ENCODE results near the gene SPATA13. TPM values are rescaled to one million over a fixed set of nuclear protein-coding genes. Genes with fewer than 3 reads are reported as not detected.

SPATA13 gene
- total and polyA plus RNA-seq, 4 donors, result 10.5 to 36.7 (median 20.1) TPM

DNA sequence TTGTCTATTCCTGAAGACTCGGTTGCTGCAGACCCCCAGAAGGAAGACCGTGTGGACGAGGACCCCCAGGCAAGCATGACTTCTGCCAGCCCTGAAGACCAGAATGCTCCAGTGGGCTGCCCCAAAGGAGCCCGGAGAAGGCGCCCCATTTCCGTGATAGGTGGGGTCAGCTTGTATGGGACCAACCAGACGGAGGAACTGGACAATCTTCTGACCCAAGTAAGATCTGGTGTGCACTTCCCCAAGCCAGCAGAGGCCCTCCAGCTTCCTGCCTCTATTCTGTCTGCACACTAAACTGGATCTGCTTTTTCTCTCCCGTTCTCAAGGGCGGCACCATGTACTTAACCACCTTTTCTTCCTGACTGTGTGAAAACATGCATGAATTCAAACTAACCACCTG is 89.1 kb downstream of the SPATA13 start:
- Histone ChIP-seq H3K36me3 (ENCODE audit: control insufficient read depth in 4 of 4, insufficient read depth in 4 of 4, low read length in 4 of 4) (peaks cover 0 to 11% (median 2%) of the 10 kb centered on the region in 4 donors), H3K4me3 (no peak overlapping the region), H3K27ac (ENCODE audit: low read depth in 1 of 2, low read length in 1 of 2) (no peak overlapping the region), H3K4me1 (ENCODE audit: control insufficient read depth in 5 of 5, insufficient read depth in 5 of 5, low read length in 5 of 5) (peaks cover 0 to 12% (median 0%) of the 10 kb centered on the region in 5 donors), H3K9me3 (ENCODE audit: control insufficient read depth in 4 of 4, insufficient read depth in 3 of 4, low read length in 3 of 4) (no peaks in the 10 kb centered on the region), H3K9ac (ENCODE audit: insufficient read depth in 1 of 2, low read length in 2 of 2) (no peak overlapping the region), H3K27me3 (ENCODE audit: control insufficient read depth in 3 of 3, insufficient read depth in 3 of 3, low read length in 2 of 3) (no peaks in the 10 kb centered on the region)
- ATAC-seq (ENCODE audit: insufficient read depth, low FRiP score) (no peak), DNase-seq (no peak)
- WGBS, 2 donors, result 71 to 88% methylated on average over 9 of the region's 9 CpGs
- TF ChIP-seq, protein P1, sequence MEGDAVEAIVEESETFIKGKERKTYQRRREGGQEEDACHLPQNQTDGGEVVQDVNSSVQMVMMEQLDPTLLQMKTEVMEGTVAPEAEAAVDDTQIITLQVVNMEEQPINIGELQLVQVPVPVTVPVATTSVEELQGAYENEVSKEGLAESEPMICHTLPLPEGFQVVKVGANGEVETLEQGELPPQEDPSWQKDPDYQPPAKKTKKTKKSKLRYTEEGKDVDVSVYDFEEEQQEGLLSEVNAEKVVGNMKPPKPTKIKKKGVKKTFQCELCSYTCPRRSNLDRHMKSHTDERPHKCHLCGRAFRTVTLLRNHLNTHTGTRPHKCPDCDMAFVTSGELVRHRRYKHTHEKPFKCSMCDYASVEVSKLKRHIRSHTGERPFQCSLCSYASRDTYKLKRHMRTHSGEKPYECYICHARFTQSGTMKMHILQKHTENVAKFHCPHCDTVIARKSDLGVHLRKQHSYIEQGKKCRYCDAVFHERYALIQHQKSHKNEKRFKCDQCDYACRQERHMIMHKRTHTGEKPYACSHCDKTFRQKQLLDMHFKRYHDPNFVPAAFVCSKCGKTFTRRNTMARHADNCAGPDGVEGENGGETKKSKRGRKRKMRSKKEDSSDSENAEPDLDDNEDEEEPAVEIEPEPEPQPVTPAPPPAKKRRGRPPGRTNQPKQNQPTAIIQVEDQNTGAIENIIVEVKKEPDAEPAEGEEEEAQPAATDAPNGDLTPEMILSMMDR (IDR thresholded peaks at IDR 0.05; ENCODE audit: control extremely low read depth, extremely low read depth), result no peak

DNA sequence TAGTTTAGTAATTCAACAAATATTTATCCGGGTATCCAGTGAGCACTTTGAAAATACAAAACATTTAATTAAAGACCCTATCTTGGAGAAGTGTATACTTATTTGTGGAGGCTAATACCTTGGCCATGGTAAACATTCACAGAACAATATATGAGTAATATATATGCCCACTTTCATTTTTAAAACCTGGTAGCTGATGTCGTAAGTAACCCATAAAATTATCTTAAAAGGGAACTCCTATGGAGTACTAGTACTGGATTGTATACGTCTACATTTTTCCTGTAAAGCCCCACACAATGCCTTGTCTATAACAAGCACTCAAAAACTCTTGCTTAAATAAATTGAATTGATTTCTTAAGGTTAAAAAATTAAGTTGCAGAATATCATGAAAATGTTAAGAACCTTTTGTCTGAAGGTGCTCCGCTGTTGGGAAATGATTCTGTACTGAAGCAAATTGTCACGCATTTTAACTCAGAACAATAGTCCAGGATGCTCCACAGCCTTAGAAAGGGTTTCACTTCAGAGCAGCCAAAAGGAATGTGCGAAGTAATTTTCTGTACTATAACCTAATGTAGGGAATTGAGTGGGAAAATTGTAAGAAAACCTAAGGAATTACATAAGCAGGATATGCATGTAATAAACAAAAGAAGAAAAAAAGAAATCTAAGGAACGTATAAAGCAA is 90.0 kb downstream of the SPATA13 start:
- TF ChIP-seq, protein P1 (IDR thresholded peaks at IDR 0.05; ENCODE audit: control extremely low read depth, extremely low read depth), result no peak
- Histone ChIP-seq H3K27ac (ENCODE audit: low read depth in 1 of 2, low read length in 1 of 2) (no peak overlapping the region), H3K9me3 (ENCODE audit: control insufficient read depth in 4 of 4, insufficient read depth in 3 of 4, low read length in 3 of 4) (no peaks in the 10 kb centered on the region), H3K9ac (ENCODE audit: insufficient read depth in 1 of 2, low read length in 2 of 2) (no peak overlapping the region), H3K27me3 (ENCODE audit: control insufficient read depth in 3 of 3, insufficient read depth in 3 of 3, low read length in 2 of 3) (no peaks in the 10 kb centered on the region), H3K36me3 (ENCODE audit: control insufficient read depth in 4 of 4, insufficient read depth in 4 of 4, low read length in 4 of 4) (peaks cover 0 to 11% (median 2%) of the 10 kb centered on the region in 4 donors), H3K4me1 (ENCODE audit: control insufficient read depth in 5 of 5, insufficient read depth in 5 of 5, low read length in 5 of 5) (peaks cover 0 to 12% (median 0%) of the 10 kb centered on the region in 5 donors), H3K4me3 (no peak overlapping the region)
- ATAC-seq (ENCODE audit: insufficient read depth, low FRiP score), result no peak
- DNase-seq, result no peak
- WGBS, 2 donors, result 72 to 76% methylated on average over 7 of the region's 7 CpGs

DNA sequence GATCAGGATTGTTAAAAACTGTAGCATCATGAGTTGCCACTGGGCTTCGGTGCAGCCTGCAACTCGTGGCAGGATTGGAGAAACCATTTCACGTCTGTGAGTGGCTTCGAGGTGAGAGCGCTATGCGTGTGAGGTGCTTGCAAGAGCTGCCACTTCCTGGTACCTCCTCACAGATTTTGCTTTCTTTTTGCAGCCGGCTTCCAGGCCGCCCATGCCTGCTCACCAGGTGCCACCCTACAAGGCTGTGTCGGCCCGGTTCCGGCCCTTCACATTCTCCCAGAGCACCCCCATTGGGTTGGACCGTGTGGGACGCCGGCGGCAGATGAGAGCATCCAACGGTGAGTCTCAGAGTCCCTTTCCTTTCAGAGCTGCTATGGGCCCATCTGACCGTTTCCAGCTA is 91.0 kb downstream of the SPATA13 start:
- H3K9me3 ChIP-seq (ENCODE audit: control insufficient read depth in 4 of 4, insufficient read depth in 3 of 4, low read length in 3 of 4), result no peaks in the 10 kb centered on the region
- H3K36me3 ChIP-seq (ENCODE audit: control insufficient read depth in 4 of 4, insufficient read depth in 4 of 4, low read length in 4 of 4), result peaks cover 0 to 11% (median 2%) of the 10 kb centered on the region in 4 donors
- TF ChIP-seq, protein P1 (IDR thresholded peaks at IDR 0.05; ENCODE audit: control extremely low read depth, extremely low read depth), result no peak
- WGBS, 2 donors, result 75 to 90% methylated on average over 17 of the region's 17 CpGs
- peaks cover 0 to 12% (median 0%) of the 10 kb centered on the region in 5 donors for H3K4me1 ChIP-seq (ENCODE audit: control insufficient read depth in 5 of 5, insufficient read depth in 5 of 5, low read length in 5 of 5)
- DNase-seq (no peak), ATAC-seq (ENCODE audit: insufficient read depth, low FRiP score) (no peak)
- H3K27me3 ChIP-seq (ENCODE audit: control insufficient read depth in 3 of 3, insufficient read depth in 3 of 3, low read length in 2 of 3), result no peaks in the 10 kb centered on the region
- peak overlapping the region; percentile 9 for H3K4me3 ChIP-seq
- H3K27ac ChIP-seq (ENCODE audit: low read depth in 1 of 2, low read length in 1 of 2), result no peak overlapping the region
- H3K9ac ChIP-seq (ENCODE audit: insufficient read depth in 1 of 2, low read length in 2 of 2), result no peak overlapping the region
